KOPT-K1 (cell line): ENCODE data around the gene ABTB1.
"Not testable (repeated sequence)": the region's sequence is repeated elsewhere in the genome, so short reads cannot be mapped to it uniquely, and the experiment has no call there.

Source experiments
- H3K27ac ChIP-seq: fragments of 200-600 bp; sonication (generic); 2 replicates; pipeline ENCODE4 v1.5.1; 2016; ENCODE audit warnings: antibody characterized with exemption, mild to moderate bottlenecking, low read depth, low read length; ENCODE audit not compliant: poor library complexity, severe bottlenecking
- H3K36me3 ChIP-seq: fragments of 200-600 bp; sonication (generic); 2 replicates; pipeline ENCODE4 v1.5.1; 2017; ENCODE audit warnings: antibody characterized with exemption, mild to moderate bottlenecking, low read length, moderate library complexity; ENCODE audit not compliant: insufficient read depth
- H3K9me3 ChIP-seq: fragments of 200-600 bp; sonication (generic); 2 replicates; pipeline ENCODE4 v1.5.1; 2017; ENCODE audit warnings: antibody characterized with exemption, low read length, mild to moderate bottlenecking; ENCODE audit not compliant: insufficient read depth, poor library complexity, severe bottlenecking

ABTB1 gene

GRCh38 chr3:127674790-127675189 lies 2.0 kb downstream of the ABTB1 start:
- Histone ChIP-seq H3K36me3 (no peaks in the 10 kb centered on the region; the same call in 1 of the 2 replicates), H3K9me3 (no peaks in the 10 kb centered on the region), H3K27ac (no peak overlapping the region)

- Histone ChIP-seq H3K36me3 (no peaks in the 10 kb centered on the region; the same call in 1 of the 2 replicates), H3K9me3 (no peaks in the 10 kb centered on the region), H3K27ac (no peak overlapping the region)
These were observed 3.1 kb downstream of the ABTB1 start for GRCh38 chr3:127675651-127676391.

GRCh38 chr3:127676456-127676855 lies 3.7 kb downstream of the ABTB1 start:
- no peaks in the 10 kb centered on the region for H3K9me3 ChIP-seq
- no peak overlapping the region for H3K27ac ChIP-seq
- no peaks in the 10 kb centered on the region; the same call in 1 of the 2 replicates for H3K36me3 ChIP-seq

- Histone ChIP-seq H3K27ac (no peak overlapping the region), H3K36me3 (no peaks in the 10 kb centered on the region; the same call in 1 of the 2 replicates), H3K9me3 (no peaks in the 10 kb centered on the region)
These were observed 4.2 kb downstream of the ABTB1 start for GRCh38 chr3:127676921-127677351.

- H3K36me3 ChIP-seq = no peaks in the 10 kb centered on the region; the same call in 1 of the 2 replicates
- no peak overlapping the region for H3K27ac ChIP-seq
- H3K9me3 ChIP-seq = no peaks in the 10 kb centered on the region
These were observed 5.0 kb downstream of the ABTB1 start for GRCh38 chr3:127677541-127678314.

- no peaks in the 10 kb centered on the region for H3K9me3 ChIP-seq
- H3K27ac ChIP-seq = no peak overlapping the region
- H3K36me3 ChIP-seq = no peaks in the 10 kb centered on the region; the same call in 1 of the 2 replicates
These were observed 5.5 kb downstream of the ABTB1 start for GRCh38 chr3:127678315-127678599.

GRCh38 chr3:127678611-127679533 lies 6.1 kb downstream of the ABTB1 start:
- H3K36me3 ChIP-seq = no peaks in the 10 kb centered on the region; the same call in 1 of the 2 replicates
- H3K27ac ChIP-seq = no peak overlapping the region
- no peaks in the 10 kb centered on the region for H3K9me3 ChIP-seq

GRCh38 chr3:127679534-127680145 lies 6.9 kb downstream of the ABTB1 start:
- H3K36me3 ChIP-seq = no peaks in the 10 kb centered on the region; the same call in 1 of the 2 replicates
- no peak overlapping the region for H3K27ac ChIP-seq
- no peaks in the 10 kb centered on the region for H3K9me3 ChIP-seq

- Histone ChIP-seq H3K9me3 (no peaks in the 10 kb centered on the region), H3K27ac (no peak overlapping the region), H3K36me3 (no peaks in the 10 kb centered on the region; the same call in 1 of the 2 replicates)
These were observed 7.5 kb downstream of the ABTB1 start for GRCh38 chr3:127680146-127680661.

- Histone ChIP-seq H3K36me3 (no peaks in the 10 kb centered on the region; the same call in 1 of the 2 replicates), H3K27ac (no peak overlapping the region), H3K9me3 (no peaks in the 10 kb centered on the region)
These were observed 8.1 kb downstream of the ABTB1 start for GRCh38 chr3:127680798-127681221.

GRCh38 chr3:127682175-127682554 lies 9.4 kb downstream of the ABTB1 start:
- H3K9me3 ChIP-seq, H3K36me3 ChIP-seq, H3K27ac ChIP-seq: not testable (repeated sequence)

GRCh38 chr3:127682561-127682960 lies 9.8 kb downstream of the ABTB1 start:
- Histone ChIP-seq H3K27ac (no peak overlapping the region), H3K9me3 (no peaks in the 10 kb centered on the region)

GRCh38 chr3:127684871-127685707 lies 12.3 kb downstream of the ABTB1 start:
- H3K36me3 ChIP-seq = no peaks in the 10 kb centered on the region
- no peaks in the 10 kb centered on the region for H3K9me3 ChIP-seq
- no peak overlapping the region for H3K27ac ChIP-seq

More at GRCh38 chr3:127682561-127682960, 9.8 kb downstream of the ABTB1 start:
- no peaks in the 10 kb centered on the region; the same call in 1 of the 2 replicates for H3K36me3 ChIP-seq
